ENCODE results near the gene DYNLL1.

Gene DYNLL1

DNA sequence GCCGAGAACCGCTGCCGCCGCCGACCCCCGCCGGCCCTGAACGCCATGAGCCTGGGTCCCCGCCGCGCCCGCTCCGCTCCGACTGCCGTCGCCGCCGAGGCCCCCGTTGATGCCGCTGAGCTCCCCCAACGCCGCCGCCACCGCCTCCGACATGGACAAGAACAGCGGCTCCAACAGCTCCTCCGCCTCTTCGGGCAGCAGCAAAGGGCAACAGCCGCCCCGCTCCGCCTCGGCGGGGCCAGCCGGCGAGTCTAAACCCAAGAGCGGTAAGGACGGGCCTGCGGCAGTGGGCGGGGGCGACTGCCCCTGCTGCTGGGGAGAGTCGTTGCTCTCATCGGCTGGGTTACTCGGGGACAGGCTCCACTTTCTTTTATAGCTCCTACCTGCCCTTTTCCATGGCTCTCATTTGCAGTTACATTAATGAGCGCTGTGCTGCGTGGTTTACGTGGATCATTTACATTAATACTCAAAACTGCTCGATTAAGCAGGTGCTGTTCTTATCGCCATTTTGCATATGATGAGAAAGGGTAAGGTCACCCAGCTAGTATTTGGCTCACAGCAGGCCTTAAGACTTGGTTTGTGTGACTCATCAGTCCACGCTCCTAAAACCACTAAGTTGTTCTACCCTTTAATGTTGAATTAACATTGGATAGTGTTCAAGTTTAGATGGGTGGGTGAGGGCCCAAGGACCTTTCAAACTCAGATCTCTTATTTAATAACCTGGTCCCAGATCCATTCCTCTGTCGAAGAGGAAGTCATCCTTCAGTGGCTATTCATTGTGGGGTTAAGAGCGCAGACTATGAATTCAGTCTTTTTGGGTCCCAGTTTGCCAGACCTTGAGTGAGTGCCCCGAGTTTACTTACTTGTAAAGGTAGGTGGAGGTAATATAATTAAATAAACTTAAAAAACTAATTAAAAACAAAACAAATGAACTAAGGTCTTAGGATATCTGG lies 39.1 kb downstream of the DYNLL1 start:
- no peak for TF ChIP-seq YY1 (IDR thresholded peaks at IDR 0.05; ENCODE audit: insufficient read depth, insufficient read length)
- TF ChIP-seq SUZ12 (IDR thresholded peaks at IDR 0.05; ENCODE audit: extremely low read depth, insufficient read depth, insufficient read length) = no peak
- no peak for TF ChIP-seq ZNF274 (IDR thresholded peaks at IDR 0.05; ENCODE audit: low read depth, low read length)
- H3K4me1 ChIP-seq (ENCODE audit: insufficient read depth, insufficient read length) = peaks cover 3% of the 10 kb centered on the region
- H3K36me3 ChIP-seq (ENCODE audit: insufficient read depth, insufficient read length, low read length) = peaks cover 38% of the 10 kb centered on the region
- peak overlapping the region; percentile 84 for H3K4me3 ChIP-seq (ENCODE audit: insufficient read length, low read depth)
- no peaks in the 10 kb centered on the region for H3K9me3 ChIP-seq (ENCODE audit: insufficient read depth, low read length)
- no peaks in the 10 kb centered on the region for H3K27me3 ChIP-seq (ENCODE audit: insufficient read depth, insufficient read length)
- no peak for DNase-seq (ENCODE audit: low read depth, low spot score)
- H3K9ac ChIP-seq (ENCODE audit: insufficient read length, low read depth) = peak overlapping the region; percentile 93

GRCh38 chr12:120536064-120536791 lies 40.3 kb downstream of the DYNLL1 start:
- no peak for DNase-seq (ENCODE audit: low read depth, low spot score)
- peak overlapping the region; percentile 84 for H3K4me3 ChIP-seq (ENCODE audit: insufficient read length, low read depth)
- peaks cover 3% of the 10 kb centered on the region for H3K4me1 ChIP-seq (ENCODE audit: insufficient read depth, insufficient read length)
- H3K9me3 ChIP-seq (ENCODE audit: insufficient read depth, low read length) = no peaks in the 10 kb centered on the region
- TF ChIP-seq YY1 (IDR thresholded peaks at IDR 0.05; ENCODE audit: insufficient read depth, insufficient read length) (no peak), ZNF274 (IDR thresholded peaks at IDR 0.05; ENCODE audit: low read depth, low read length) (no peak), SUZ12 (IDR thresholded peaks at IDR 0.05; ENCODE audit: extremely low read depth, insufficient read depth, insufficient read length) (no peak)
- H3K36me3 ChIP-seq (ENCODE audit: insufficient read depth, insufficient read length, low read length) = peaks cover 49% of the 10 kb centered on the region
- H3K27me3 ChIP-seq (ENCODE audit: insufficient read depth, insufficient read length) = no peaks in the 10 kb centered on the region
- peak overlapping the region; percentile 65 for H3K9ac ChIP-seq (ENCODE audit: insufficient read length, low read depth)

DNA sequence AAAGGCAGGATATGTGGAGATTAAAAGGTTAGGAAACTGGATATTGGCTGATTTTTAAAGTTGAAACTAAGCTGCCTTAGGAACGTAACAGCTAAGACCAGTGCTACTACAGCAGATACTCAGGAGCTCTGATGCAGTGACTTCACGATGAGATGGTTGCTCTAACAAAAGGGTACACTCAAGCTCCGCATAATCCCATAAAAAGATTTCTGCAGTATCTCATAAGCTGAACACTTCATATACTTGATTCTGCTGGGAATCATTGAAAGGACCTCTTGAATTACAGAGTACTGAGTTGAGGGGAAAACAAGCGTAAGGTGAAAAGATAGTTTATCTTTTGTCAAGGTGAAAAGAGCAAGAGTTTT lies 41.9 kb downstream of the DYNLL1 start:
- TF ChIP-seq SUZ12 (IDR thresholded peaks at IDR 0.05; ENCODE audit: extremely low read depth, insufficient read depth, insufficient read length) = no peak
- TF ChIP-seq ZNF274 (IDR thresholded peaks at IDR 0.05; ENCODE audit: low read depth, low read length) = no peak
- TF ChIP-seq YY1 (IDR thresholded peaks at IDR 0.05; ENCODE audit: insufficient read depth, insufficient read length) = no peak

GRCh38 chr12:120538281-120539156 lies 42.6 kb downstream of the DYNLL1 start:
- peaks cover 64% of the 10 kb centered on the region for H3K36me3 ChIP-seq (ENCODE audit: insufficient read depth, insufficient read length, low read length)
- no peak for DNase-seq (ENCODE audit: low read depth, low spot score)
- no peak overlapping the region for H3K4me3 ChIP-seq (ENCODE audit: insufficient read length, low read depth)
- H3K27me3 ChIP-seq (ENCODE audit: insufficient read depth, insufficient read length) = no peaks in the 10 kb centered on the region
- no peak for TF ChIP-seq ZNF274 (IDR thresholded peaks at IDR 0.05; ENCODE audit: low read depth, low read length)
- no peak for TF ChIP-seq YY1 (IDR thresholded peaks at IDR 0.05; ENCODE audit: insufficient read depth, insufficient read length)
- no peak for TF ChIP-seq SUZ12 (IDR thresholded peaks at IDR 0.05; ENCODE audit: extremely low read depth, insufficient read depth, insufficient read length)
- no peaks in the 10 kb centered on the region for H3K9me3 ChIP-seq (ENCODE audit: insufficient read depth, low read length)
- peaks cover 3% of the 10 kb centered on the region for H3K4me1 ChIP-seq (ENCODE audit: insufficient read depth, insufficient read length)
- no peak overlapping the region for H3K9ac ChIP-seq (ENCODE audit: insufficient read length, low read depth)

More for the DNA sequence above, 41.9 kb downstream of the DYNLL1 start:
- H3K9me3 ChIP-seq (ENCODE audit: insufficient read depth, low read length) = no peaks in the 10 kb centered on the region
- no peaks in the 10 kb centered on the region for H3K27me3 ChIP-seq (ENCODE audit: insufficient read depth, insufficient read length)
- H3K4me3 ChIP-seq (ENCODE audit: insufficient read length, low read depth) = no peak overlapping the region
- peaks cover 58% of the 10 kb centered on the region for H3K36me3 ChIP-seq (ENCODE audit: insufficient read depth, insufficient read length, low read length)
- H3K9ac ChIP-seq (ENCODE audit: insufficient read length, low read depth) = no peak overlapping the region
- DNase-seq (ENCODE audit: low read depth, low spot score) = no peak
- peaks cover 3% of the 10 kb centered on the region for H3K4me1 ChIP-seq (ENCODE audit: insufficient read depth, insufficient read length)

GRCh38 chr12:120539303-120539702 lies 43.4 kb downstream of the DYNLL1 start:
- no peak for DNase-seq (ENCODE audit: low read depth, low spot score)
- Histone ChIP-seq H3K27me3 (ENCODE audit: insufficient read depth, insufficient read length) (no peaks in the 10 kb centered on the region), H3K9ac (ENCODE audit: insufficient read length, low read depth) (no peak overlapping the region), H3K36me3 (ENCODE audit: insufficient read depth, insufficient read length, low read length) (peaks cover 71% of the 10 kb centered on the region), H3K4me1 (ENCODE audit: insufficient read depth, insufficient read length) (peaks cover 3% of the 10 kb centered on the region), H3K9me3 (ENCODE audit: insufficient read depth, low read length) (no peaks in the 10 kb centered on the region), H3K4me3 (ENCODE audit: insufficient read length, low read depth) (no peak overlapping the region)
- TF ChIP-seq SUZ12 (IDR thresholded peaks at IDR 0.05; ENCODE audit: extremely low read depth, insufficient read depth, insufficient read length) = no peak
- TF ChIP-seq YY1 (IDR thresholded peaks at IDR 0.05; ENCODE audit: insufficient read depth, insufficient read length) = no peak
- no peak for TF ChIP-seq ZNF274 (IDR thresholded peaks at IDR 0.05; ENCODE audit: low read depth, low read length)

DNA sequence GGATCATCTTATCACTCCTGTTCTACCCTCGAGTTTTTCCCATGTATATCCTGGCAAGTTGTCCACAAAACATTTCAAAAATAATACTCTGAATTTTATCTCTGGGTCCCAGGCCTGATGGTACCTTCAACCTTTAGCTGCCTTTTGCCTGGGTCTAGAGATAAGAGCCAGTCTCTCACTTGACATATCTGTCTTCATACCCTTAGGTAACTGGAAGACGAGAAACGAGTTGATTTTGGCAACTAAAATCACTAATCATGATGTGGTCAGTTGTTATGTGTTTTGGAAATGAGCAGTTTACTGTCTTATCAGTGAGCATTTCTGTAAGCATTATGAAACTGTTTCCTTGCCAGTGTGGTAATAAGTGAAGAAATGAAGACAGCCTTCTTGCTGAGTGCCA lies 44.5 kb downstream of the DYNLL1 start:
- peaks cover 74% of the 10 kb centered on the region for H3K36me3 ChIP-seq (ENCODE audit: insufficient read depth, insufficient read length, low read length)
- no peak for DNase-seq (ENCODE audit: low read depth, low spot score)
- peak overlapping the region; percentile 17 for H3K9ac ChIP-seq (ENCODE audit: insufficient read length, low read depth)
- TF ChIP-seq SUZ12 (IDR thresholded peaks at IDR 0.05; ENCODE audit: extremely low read depth, insufficient read depth, insufficient read length) (no peak), ZNF274 (IDR thresholded peaks at IDR 0.05; ENCODE audit: low read depth, low read length) (no peak), YY1 (IDR thresholded peaks at IDR 0.05; ENCODE audit: insufficient read depth, insufficient read length) (no peak)
- H3K27me3 ChIP-seq (ENCODE audit: insufficient read depth, insufficient read length) = no peaks in the 10 kb centered on the region
- no peaks in the 10 kb centered on the region for H3K9me3 ChIP-seq (ENCODE audit: insufficient read depth, low read length)
- peaks cover 3% of the 10 kb centered on the region for H3K4me1 ChIP-seq (ENCODE audit: insufficient read depth, insufficient read length)
- H3K4me3 ChIP-seq (ENCODE audit: insufficient read length, low read depth) = no peak overlapping the region
